GM21723 (cell line): ENCODE measurements around the gene ZFP82.

Experiments
- ATAC-seq: cut with Tn5 transposase; IDR thresholded peaks from one replicate; pipeline ENCODE4 v1.9.1; 2021; ENCODE audit warnings: mild to moderate bottlenecking, moderate library complexity; ENCODE audit not compliant: unreplicated experiment

ZFP82 gene

GRCh38 chr19:36373638-36374156, 44.7 kb downstream of the ZFP82 start:
- ATAC-seq = no peak

GRCh38 chr19:36371886-36372285, 46.6 kb downstream of the ZFP82 start:
- no peak for ATAC-seq

GRCh38 chr19:36363845-36364244, 54.6 kb downstream of the ZFP82 start:
- no peak for ATAC-seq
